HepG2 (cell line): Measurements from ENCODE around the gene SLC2A2. TPM values are rescaled to one million over a fixed set of nuclear protein-coding genes. Genes with fewer than 3 reads are reported as not detected.
A peak's percentile ranks its signal among the peaks of the same experiment; 100 is the strongest.

Source experiments
- BRCA1 ChIP-seq: sonication (generic); formaldehyde crosslinking; IDR thresholded peaks from 2 replicates; pipeline ENCODE4 v1.4.0; 2020; ENCODE audit warnings: missing genetic modification reagents
- DRAP1 ChIP-seq: IDR thresholded peaks from 2 replicates; pipeline ENCODE4 v1.6.1; 2016; ENCODE audit warnings: missing genetic modification reagents, missing compliant biosample characterization
- ELK4 ChIP-seq: sonication (generic); formaldehyde crosslinking; IDR thresholded peaks from 2 replicates; pipeline ENCODE4 v1.9.0; 2021; ENCODE audit warnings: missing genetic modification reagents, borderline replicate concordance
- FOXP1 ChIP-seq, 2 experiments: fragments of 450-650 bp in 1 of 2; IDR thresholded peaks; 2 replicates each; pipeline ENCODE4 v1.6.1; 2017 to 2018; ENCODE audit warnings: antibody characterized with exemption in 1 of 2
- GABPA ChIP-seq, 2 experiments: IDR thresholded peaks; 2 replicates each; pipeline ENCODE4 v1.6.1; 2011 to 2016; ENCODE audit warnings: low read depth in 2 of 2, low read length in 1 of 2, missing biosample characterization in 1 of 2, missing genetic modification characterization in 1 of 2
- HIC2 ChIP-seq: sonication (generic); formaldehyde crosslinking; IDR thresholded peaks from 2 replicates; pipeline ENCODE4 v1.9.0; 2022; ENCODE audit warnings: low read depth, missing genetic modification reagents
- HNF4G ChIP-seq, 2 experiments: sonication (generic) in 1 of 2; formaldehyde crosslinking in 1 of 2; IDR thresholded peaks; 2 replicates each; pipeline versions ENCODE4 v1.4.0 to v1.6.1; 2011 to 2020; ENCODE audit warnings: borderline replicate concordance in 2 of 2, low read depth in 2 of 2, mild to moderate bottlenecking in 2 of 2, low read length in 1 of 2, missing genetic modification reagents in 1 of 2, moderate library complexity in 1 of 2
- JDP2 ChIP-seq: sonication (generic); formaldehyde crosslinking; IDR thresholded peaks from 2 replicates; pipeline ENCODE4 v1.8.1; 2022; ENCODE audit warnings: missing genetic modification reagents, borderline replicate concordance
- MXD4 ChIP-seq: IDR thresholded peaks from 2 replicates; pipeline ENCODE4 v1.6.1; 2016; ENCODE audit warnings: mild to moderate bottlenecking, missing biosample characterization, missing genetic modification reagents
- NFYC ChIP-seq: IDR thresholded peaks from 2 replicates; pipeline ENCODE4 v1.6.1; 2016; ENCODE audit warnings: missing genetic modification reagents, missing compliant biosample characterization
- NR2C2 ChIP-seq: sonication (generic); formaldehyde crosslinking; IDR thresholded peaks from 2 replicates; pipeline ENCODE4 v1.4.0; 2020; ENCODE audit warnings: missing genetic modification reagents, mild to moderate bottlenecking, moderate library complexity, borderline replicate concordance
- ONECUT2 ChIP-seq: sonication (generic); formaldehyde crosslinking; IDR thresholded peaks from 2 replicates; pipeline ENCODE4 v1.4.0; 2020; ENCODE audit warnings: missing genetic modification reagents
- RAD21 ChIP-seq: fragments of 450-650 bp; formaldehyde crosslinking; IDR thresholded peaks from 2 replicates; pipeline ENCODE4 v1.5.0; 2020; ENCODE audit warnings: mild to moderate bottlenecking
- TMF1 ChIP-seq: sonication (generic); formaldehyde crosslinking; IDR thresholded peaks from 2 replicates; pipeline ENCODE4 v1.8.1; 2022; ENCODE audit warnings: low read depth, missing genetic modification reagents
- ZNF335 ChIP-seq: sonication (generic); formaldehyde crosslinking; IDR thresholded peaks from 2 replicates; pipeline ENCODE4 v1.4.0; 2020; ENCODE audit warnings: missing genetic modification reagents
- ZNF33A ChIP-seq: sonication (generic); formaldehyde crosslinking; IDR thresholded peaks from 2 replicates; pipeline ENCODE4 v1.5.1; 2020; ENCODE audit warnings: missing genetic modification reagents, mild to moderate bottlenecking, moderate library complexity, borderline replicate concordance
- ZNF781 ChIP-seq: sonication (generic); formaldehyde crosslinking; IDR thresholded peaks from 2 replicates; pipeline ENCODE4 v1.5.1; 2020; ENCODE audit warnings: borderline replicate concordance, mild to moderate bottlenecking, missing genetic modification reagents; ENCODE audit errors: not compliant biosample characterization
- polyA plus RNA-seq, 8 experiments: library from polyadenylated mRNA; depleted of rRNA in 3 of 8; stranded (reverse) in 7 of 8; unstranded in 1 of 8; fragments of >200 nt; fragmentation: Illumina TruSeq in 4 of 8; extraction: Trizol in 4 of 8; gene quantifications; 2 replicates each; pipeline versions ENCODE4 v1.2.1 to v1.2.3, GENCODE V29; 2011 to 2016; ENCODE audit warnings: low read depth in 4 of 8, missing spikeins in 1 of 8, mixed read lengths in 1 of 8; ENCODE audit not compliant: insufficient read depth in 1 of 8
- total RNA-seq, 5 experiments: library from RNA; depleted of rRNA; stranded (reverse); fragments of >200 nt; fragmentation: Illumina TruSeq; extraction: Trizol; gene quantifications; 2 replicates each; pipeline ENCODE4 v1.2.3, GENCODE V29; 2016; ENCODE audit warnings: low read depth in 1 of 5
- TF ChIP-seq, protein P1 (sequence below): IDR thresholded peaks from 2 replicates; pipeline ENCODE4 v1.6.1; 2016; ENCODE audit warnings: control low read depth
- TF ChIP-seq, protein P2 (sequence below), 2 experiments: IDR thresholded peaks; 2 replicates each; pipeline ENCODE4 v1.6.1; 2011 to 2012; ENCODE audit warnings: low read length in 2 of 2, borderline replicate concordance in 1 of 2, low read depth in 1 of 2, mild to moderate bottlenecking in 1 of 2, moderate library complexity in 1 of 2

SLC2A2 gene
- total and polyA plus RNA-seq, 2 of the 13 experiments (the other 11 are each of a cell fraction or from before 2014, with no cell fraction given) = 19.5 to 23.2 TPM

DNA sequence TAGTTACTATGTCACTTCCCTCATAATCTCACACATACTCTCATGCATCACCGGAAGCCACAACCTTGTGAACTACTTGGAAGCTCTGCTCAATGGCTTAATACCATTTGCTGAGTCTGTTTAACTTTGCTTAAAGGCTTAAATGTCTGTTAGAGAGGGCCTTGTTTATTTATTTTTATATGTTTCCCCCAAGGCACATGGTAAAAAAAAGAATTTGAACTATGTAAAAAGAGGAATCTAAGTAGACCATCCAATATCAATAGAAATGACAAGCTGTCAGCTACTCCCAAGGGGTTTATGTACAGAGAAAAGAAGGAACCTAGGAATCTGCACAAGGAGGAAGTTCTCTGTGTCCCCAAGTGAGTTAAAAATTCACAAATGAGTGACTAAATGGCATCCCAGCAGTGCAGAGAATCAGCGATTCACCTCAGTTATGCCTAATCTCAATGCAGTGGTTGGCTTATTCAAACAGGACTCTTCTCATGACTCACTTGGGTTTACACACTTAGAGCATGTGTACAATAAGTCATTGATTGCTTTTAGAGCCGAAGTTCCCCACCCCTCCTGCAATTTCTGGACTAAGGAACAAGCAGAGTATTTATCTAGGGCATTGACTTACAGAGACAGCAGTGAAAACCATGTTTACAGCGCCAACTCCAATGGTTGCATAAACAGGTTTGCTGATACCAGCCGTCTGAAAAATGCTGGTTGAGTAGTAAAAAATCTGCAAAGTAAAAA, 24.4 kb downstream of the SLC2A2 start (continued):
- TF ChIP-seq RAD21 (CRISPR knock-in tag) (peak; percentile 40; the same call in 1 of the 2 replicates), JDP2 (CRISPR knock-in tag) (peak; percentile 66; the same call in 1 of the 2 replicates), GABPA (IDR thresholded peaks at IDR 0.05; ENCODE audit: low read depth, low read length) (no peak), GABPA (CRISPR knock-in tag; IDR thresholded peaks at IDR 0.05; ENCODE audit: low read depth) (peak; percentile 49; the same call in 1 of the 2 replicates), MXD4 (CRISPR knock-in tag) (0 out of 2 replicates have a peak, but pooled peaks have one; percentile 32), TMF1 (CRISPR knock-in tag) (peak; percentile 56; the same call in 1 of the 2 replicates), ONECUT2 (CRISPR knock-in tag) (peak; percentile 94), ZNF33A (peak; percentile 84; the same call in 1 of the 2 replicates), HIC2 (CRISPR knock-in tag) (peak; percentile 35; the same call in 1 of the 2 replicates), ZNF781 (CRISPR knock-in tag) (no peak), FOXP1 (IDR thresholded peaks at IDR 0.05) (peak; percentile 98), FOXP1 (CRISPR knock-in tag; IDR thresholded peaks at IDR 0.05) (peak; percentile 98), NR2C2 (CRISPR knock-in tag) (peak; percentile 78), DRAP1 (CRISPR knock-in tag) (peak; percentile 57), ZNF335 (CRISPR knock-in tag) (peak; percentile 83; the same call in 1 of the 2 replicates), HNF4G (IDR thresholded peaks at IDR 0.05; ENCODE audit: borderline replicate concordance, low read depth, low read length) (peak; percentile 75), HNF4G (CRISPR knock-in tag; IDR thresholded peaks at IDR 0.05; ENCODE audit: borderline replicate concordance, low read depth) (peak; percentile 79; the same call in 1 of the 2 replicates), NFYC (CRISPR knock-in tag) (peak; percentile 51; the same call in 1 of the 2 replicates), ELK4 (no peak), BRCA1 (0 out of 2 replicates have a peak, but pooled peaks have one; percentile 47)
- TF ChIP-seq, protein P1, sequence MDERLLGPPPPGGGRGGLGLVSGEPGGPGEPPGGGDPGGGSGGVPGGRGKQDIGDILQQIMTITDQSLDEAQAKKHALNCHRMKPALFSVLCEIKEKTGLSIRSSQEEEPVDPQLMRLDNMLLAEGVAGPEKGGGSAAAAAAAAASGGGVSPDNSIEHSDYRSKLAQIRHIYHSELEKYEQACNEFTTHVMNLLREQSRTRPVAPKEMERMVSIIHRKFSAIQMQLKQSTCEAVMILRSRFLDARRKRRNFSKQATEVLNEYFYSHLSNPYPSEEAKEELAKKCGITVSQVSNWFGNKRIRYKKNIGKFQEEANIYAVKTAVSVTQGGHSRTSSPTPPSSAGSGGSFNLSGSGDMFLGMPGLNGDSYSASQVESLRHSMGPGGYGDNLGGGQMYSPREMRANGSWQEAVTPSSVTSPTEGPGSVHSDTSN (CRISPR knock-in tag) = peak; percentile 51; the same call in 1 of the 2 replicates
- TF ChIP-seq, protein P2, sequence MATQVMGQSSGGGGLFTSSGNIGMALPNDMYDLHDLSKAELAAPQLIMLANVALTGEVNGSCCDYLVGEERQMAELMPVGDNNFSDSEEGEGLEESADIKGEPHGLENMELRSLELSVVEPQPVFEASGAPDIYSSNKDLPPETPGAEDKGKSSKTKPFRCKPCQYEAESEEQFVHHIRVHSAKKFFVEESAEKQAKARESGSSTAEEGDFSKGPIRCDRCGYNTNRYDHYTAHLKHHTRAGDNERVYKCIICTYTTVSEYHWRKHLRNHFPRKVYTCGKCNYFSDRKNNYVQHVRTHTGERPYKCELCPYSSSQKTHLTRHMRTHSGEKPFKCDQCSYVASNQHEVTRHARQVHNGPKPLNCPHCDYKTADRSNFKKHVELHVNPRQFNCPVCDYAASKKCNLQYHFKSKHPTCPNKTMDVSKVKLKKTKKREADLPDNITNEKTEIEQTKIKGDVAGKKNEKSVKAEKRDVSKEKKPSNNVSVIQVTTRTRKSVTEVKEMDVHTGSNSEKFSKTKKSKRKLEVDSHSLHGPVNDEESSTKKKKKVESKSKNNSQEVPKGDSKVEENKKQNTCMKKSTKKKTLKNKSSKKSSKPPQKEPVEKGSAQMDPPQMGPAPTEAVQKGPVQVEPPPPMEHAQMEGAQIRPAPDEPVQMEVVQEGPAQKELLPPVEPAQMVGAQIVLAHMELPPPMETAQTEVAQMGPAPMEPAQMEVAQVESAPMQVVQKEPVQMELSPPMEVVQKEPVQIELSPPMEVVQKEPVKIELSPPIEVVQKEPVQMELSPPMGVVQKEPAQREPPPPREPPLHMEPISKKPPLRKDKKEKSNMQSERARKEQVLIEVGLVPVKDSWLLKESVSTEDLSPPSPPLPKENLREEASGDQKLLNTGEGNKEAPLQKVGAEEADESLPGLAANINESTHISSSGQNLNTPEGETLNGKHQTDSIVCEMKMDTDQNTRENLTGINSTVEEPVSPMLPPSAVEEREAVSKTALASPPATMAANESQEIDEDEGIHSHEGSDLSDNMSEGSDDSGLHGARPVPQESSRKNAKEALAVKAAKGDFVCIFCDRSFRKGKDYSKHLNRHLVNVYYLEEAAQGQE (IDR thresholded peaks at IDR 0.05; ENCODE audit: borderline replicate concordance in 1 of 2, low read depth in 1 of 2, low read length in 2 of 2) = peak in 1 of 2 experiments; percentile 72; a peak in 2 of 4 replicates
